ENCODE data around the gene PRPH.

Gene PRPH

DNA sequence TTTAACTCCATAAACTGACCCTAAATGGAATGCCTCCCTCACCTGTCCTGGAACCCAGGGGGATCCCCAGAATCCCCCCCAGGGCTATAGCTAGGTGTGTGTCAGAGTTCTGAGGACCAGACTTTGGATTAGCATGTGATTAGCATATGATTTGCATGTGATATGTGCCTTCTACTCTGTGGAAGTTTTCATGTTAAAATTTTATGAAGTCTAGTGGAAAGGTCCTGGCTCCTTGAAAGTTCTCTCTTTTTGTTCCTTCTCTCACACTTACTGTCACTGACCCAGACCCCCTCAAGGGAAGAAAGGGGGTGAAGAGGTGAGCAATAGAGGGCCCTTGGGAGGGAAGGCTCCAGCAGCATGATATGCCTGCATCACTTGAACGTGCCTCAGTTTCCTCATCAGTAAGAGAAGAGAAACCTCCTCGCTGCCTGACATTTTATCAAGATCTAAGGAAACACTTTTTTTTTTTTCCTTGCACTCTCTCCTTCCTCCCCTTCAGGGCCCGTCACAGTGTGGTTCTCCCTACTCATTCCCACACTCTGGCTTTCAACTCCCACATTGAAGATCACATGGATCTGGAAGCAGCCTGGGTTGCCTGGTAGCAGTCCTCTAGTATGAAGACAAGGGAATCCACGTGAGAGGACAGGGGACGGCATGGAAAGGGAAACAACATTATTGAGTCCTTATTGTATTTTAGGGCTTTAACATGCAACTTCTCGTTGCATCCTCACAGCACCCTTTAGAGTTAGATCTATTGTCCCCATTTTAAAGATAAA, 45.3 kb downstream of the PRPH start:
- DNase-seq (ENCODE audit: insufficient read length) (no peak), FAIRE-seq (no peak)
- TF ChIP-seq POLR2A (IDR thresholded peaks at IDR 0.05; ENCODE audit: low read depth, low read length): no peak
- TF ChIP-seq POLR2AphosphoS5 (IDR thresholded peaks at IDR 0.05; ENCODE audit: low read depth, low read length): no peak
- no peak for TF ChIP-seq TAF1 (IDR thresholded peaks at IDR 0.05; ENCODE audit: borderline replicate concordance, low read depth, low read length)

DNA sequence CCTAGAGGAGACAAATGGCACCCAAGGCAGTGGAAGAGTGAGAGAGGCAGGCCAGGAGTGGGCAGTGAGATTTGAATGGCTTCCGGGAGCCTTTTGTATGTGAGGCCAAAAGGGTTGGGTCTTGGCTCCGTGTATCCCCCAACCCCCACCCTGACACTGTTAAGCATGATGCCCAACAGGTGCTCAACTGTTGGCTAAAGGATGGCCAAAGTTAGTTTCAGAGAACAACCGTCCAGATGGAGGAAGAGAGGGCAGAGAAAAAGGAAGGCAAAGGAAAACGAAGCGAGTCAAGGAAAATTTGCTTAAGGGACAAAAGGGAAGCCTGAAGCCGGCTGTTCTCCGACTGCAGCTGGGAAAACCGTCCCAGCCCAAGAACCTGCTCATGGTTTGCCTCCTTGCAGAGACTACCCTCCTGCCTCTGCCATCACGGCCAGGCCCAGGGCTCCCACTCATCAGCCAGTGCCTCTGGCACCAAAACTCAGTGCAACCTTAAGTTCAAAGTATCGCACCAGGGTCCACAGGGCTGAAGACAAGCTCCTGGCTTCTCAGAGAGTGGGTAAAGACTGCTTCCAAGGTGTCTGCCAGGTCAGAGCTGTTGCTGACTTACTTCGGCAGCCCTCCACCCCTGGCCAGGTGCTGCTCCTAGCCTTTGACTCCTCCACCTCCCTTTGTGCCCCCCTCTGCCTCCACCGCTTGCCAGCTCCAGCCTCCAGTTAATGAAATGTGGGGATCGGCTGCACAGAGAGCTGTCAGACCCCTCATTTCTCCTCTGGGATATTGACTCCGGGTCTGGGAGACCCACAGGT, 46.2 kb downstream of the PRPH start:
- FAIRE-seq (no peak), DNase-seq (ENCODE audit: insufficient read length) (no peak)
- TF ChIP-seq TAF1 (IDR thresholded peaks at IDR 0.05; ENCODE audit: borderline replicate concordance, low read depth, low read length) (no peak), POLR2A (IDR thresholded peaks at IDR 0.05; ENCODE audit: low read depth, low read length) (no peak), POLR2AphosphoS5 (IDR thresholded peaks at IDR 0.05; ENCODE audit: low read depth, low read length) (no peak)

DNA sequence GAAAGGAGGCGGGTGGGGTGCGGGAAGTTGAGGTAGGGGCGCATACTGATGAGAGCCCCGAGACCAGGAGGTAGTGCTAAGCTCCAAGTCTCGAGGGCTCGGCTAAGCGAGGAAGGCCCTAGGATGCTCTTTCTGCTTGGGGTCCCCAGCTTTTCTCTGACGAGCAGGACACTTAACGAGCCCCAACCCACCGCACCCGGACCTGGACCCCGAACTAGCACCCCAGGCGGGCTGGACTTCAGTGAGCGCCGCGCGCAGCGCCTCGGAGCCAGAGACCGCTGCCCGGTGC, 46.8 kb downstream of the PRPH start:
- TF ChIP-seq TAF1 (IDR thresholded peaks at IDR 0.05; ENCODE audit: borderline replicate concordance, low read depth, low read length): no peak
- TF ChIP-seq POLR2A (IDR thresholded peaks at IDR 0.05; ENCODE audit: low read depth, low read length): no peak
- TF ChIP-seq POLR2AphosphoS5 (IDR thresholded peaks at IDR 0.05; ENCODE audit: low read depth, low read length): no peak
- no peak for FAIRE-seq
- DNase-seq (ENCODE audit: insufficient read length): no peak

DNA sequence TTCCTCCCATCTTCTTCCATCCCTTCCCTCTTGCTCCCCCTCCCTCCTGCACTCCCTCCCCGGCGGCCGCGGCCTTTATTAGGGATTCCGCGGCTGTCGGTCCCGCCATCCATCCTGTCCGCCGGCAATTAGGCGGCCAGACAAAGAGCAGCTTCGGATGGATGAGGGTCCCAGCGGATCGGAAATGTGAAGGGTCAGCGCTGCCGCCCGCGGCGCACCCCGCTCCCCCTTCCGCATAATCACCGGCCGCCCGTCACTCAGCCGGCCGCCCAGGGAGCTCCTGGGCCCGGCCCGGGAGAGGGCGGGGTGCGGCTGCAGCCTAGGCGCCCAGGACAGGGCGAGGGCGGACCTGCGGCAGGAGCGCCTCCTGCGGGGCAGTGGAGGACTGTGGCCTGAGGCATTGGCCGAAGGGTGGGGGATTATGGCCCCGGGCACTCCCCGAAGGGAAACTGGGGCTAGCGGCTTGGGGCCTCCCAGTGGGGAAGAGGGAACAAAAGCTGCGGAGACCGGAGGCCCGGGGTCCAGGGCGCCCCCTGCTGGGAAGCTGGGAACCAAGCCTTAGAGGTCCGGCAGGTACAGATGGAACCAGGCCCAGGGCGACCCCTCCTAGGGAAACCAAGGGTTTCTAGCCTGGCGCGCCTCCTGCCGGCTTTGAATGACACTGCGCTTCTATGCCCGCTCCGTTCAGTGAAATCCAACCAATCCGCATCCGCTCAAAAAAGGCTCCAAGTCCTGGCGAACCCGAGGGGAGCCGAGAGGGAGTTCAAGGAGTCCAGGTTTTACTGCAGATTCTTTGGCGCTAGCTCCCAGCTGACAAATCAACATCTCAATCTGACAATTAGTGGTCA, 47.3 kb downstream of the PRPH start:
- DNase-seq (ENCODE audit: insufficient read length) (peak; percentile 88), FAIRE-seq (peak; percentile 92)
- no peak for TF ChIP-seq TAF1 (IDR thresholded peaks at IDR 0.05; ENCODE audit: borderline replicate concordance, low read depth, low read length)
- no peak for TF ChIP-seq POLR2A (IDR thresholded peaks at IDR 0.05; ENCODE audit: low read depth, low read length)
- TF ChIP-seq POLR2AphosphoS5 (IDR thresholded peaks at IDR 0.05; ENCODE audit: low read depth, low read length): no peak

DNA sequence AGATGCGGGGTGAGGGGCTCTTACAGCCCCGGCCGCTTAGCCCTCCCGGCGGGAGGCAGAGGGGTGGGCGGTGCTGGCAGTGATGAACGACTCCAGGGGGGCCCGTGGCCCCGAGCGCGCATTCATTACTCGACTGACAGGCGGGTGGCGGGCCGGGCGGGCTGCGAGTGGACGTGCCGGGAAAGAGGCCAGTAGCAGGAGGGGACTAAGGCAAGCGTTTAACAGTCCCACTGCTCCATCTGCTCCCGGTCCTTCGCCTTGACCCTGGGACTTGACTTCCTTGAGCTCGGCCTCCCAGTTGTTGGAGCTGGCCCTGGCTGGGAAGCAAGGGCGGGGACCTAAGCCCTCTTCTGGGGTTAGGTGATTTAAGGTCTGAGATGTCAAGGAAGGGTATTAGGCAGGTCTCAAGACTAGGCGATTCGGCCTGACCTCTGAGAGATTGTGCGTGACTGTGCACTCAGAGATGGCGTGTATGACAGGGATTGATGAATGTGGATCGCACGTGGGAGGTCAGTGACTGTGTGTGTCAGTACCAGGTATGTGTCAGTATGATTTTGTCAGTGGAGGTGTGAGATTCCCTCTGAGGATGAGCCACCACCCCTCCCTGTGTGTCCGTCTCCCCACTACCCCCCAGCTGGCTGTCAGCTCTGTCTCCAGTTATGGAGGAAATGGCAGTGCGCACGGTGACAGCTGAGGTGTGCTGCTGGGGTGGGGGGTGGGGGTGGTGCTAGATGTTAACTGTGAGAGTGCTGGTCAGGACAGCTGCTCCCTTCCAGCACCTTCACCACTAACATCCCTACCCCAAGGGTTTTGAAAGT, 48.2 kb downstream of the PRPH start:
- FAIRE-seq (peak; percentile 93), DNase-seq (ENCODE audit: insufficient read length) (no peak)
- TF ChIP-seq POLR2AphosphoS5 (IDR thresholded peaks at IDR 0.05; ENCODE audit: low read depth, low read length): no peak
- no peak for TF ChIP-seq TAF1 (IDR thresholded peaks at IDR 0.05; ENCODE audit: borderline replicate concordance, low read depth, low read length)
- no peak for TF ChIP-seq POLR2A (IDR thresholded peaks at IDR 0.05; ENCODE audit: low read depth, low read length)

DNA sequence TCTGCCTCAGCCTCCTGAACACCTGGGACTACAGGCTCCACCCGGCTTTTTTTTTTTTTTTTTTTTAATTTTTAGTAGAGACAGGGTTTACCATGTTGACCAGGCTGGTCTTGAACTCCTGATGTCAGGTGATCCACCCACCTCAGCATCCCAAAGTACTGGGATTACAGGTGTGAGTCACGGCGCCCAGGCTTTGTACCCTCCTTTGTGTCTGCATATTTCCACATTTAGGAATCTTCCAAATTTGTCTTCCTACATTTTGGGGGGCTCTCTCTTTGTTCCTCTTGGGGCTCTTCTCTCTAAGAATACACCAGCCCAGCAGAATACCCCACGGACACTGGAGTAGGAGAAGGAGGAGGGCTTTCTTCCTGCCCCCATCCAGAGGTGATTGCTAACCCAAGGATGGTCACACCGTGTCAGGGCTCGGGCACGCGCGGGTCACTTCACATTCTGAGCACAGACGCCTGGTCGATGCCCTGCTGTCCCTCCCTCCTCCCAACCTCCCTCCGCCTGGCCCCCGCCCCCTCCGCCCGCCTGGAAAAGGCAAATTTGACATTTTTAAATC, 49.6 kb downstream of the PRPH start:
- no peak for FAIRE-seq
- no peak for TF ChIP-seq TAF1 (IDR thresholded peaks at IDR 0.05; ENCODE audit: borderline replicate concordance, low read depth, low read length)
- no peak for TF ChIP-seq POLR2A (IDR thresholded peaks at IDR 0.05; ENCODE audit: low read depth, low read length)
- TF ChIP-seq POLR2AphosphoS5 (IDR thresholded peaks at IDR 0.05; ENCODE audit: low read depth, low read length): no peak
- DNase-seq (ENCODE audit: insufficient read length): no peak

DNA sequence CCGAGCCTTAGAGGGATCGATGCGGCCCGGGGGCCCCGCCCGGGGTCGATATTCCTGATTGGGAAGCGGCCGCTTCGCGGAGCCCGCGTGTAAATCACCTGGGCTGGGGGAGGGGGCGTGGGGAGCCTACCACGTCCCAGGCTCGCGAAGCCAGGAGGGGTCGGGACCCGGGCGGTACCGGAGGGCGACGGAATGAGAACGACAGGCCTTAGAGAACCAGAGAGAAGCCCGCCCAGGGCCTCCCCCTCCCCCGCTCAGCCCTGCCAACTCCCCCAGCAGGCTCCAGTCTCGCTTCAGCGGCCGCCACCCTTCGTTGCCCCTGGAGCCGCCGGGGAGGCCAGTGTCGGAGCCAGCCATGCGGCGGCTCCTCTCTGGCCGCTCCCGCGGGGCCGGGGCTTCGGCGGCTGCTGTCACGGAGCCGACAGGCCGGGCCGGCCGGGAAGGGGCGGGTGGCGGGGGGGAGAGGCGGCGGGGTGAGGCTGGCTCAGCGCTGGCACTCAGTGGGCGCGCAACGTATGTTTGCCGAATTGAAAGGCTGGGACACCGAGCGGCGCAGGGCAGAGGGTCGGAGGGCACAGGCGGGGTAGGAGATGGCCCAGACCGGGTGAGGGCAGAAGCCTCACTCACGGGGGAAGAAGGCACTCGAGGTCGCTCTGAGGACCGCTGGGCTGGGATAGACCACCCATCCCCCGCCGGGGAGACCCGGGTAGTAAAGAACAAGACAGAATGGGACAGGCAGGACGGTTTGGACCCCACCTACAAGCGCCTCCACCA, 50.3 kb downstream of the PRPH start:
- FAIRE-seq: peak; percentile 36
- no peak for TF ChIP-seq POLR2A (IDR thresholded peaks at IDR 0.05; ENCODE audit: low read depth, low read length)
- no peak for DNase-seq (ENCODE audit: insufficient read length)

DNA sequence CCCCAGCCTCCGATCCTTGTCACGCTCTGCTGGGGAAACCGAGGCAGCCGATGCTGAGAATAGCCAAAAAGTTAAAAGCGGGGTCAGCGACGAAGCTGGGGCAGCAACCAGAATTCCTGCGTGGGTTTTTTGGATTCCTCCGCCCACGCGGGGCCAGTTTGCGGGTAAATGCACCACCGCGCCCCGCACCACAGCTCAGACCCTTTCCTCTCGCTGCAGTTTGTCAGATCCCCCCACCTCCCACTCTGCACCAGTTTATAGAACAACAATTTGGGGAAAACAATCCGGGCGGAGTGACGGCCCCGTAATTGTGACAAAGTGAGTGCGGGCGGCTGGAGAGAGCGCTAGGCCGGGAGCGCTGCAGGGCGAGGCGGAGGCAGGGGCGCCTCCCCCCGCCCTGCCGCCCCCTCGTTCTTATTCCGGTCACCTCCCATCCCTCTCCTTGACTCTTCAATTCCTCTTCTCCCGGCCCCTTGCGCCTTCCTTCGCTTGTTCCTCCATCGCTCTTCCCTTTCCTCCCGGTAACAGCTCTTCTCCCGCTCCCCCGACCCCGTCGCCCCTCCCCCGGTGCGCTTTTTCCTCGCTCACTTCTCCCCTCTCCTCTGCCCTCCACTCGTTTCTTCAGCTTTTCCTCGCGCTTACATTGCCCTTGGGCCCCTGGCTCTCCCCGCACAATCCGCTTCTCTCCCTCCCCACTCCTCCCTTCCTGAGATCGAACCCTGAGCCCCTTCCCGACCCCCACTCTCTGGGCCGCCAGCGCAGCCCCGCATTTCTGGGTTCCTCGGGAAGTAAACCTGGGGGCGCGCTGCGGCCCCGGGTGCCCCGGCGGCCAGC, 51.1 kb downstream of the PRPH start:
- DNase-seq (ENCODE audit: insufficient read length): no peak
- TF ChIP-seq POLR2A (IDR thresholded peaks at IDR 0.05; ENCODE audit: low read depth, low read length) (no peak), POLR2AphosphoS5 (IDR thresholded peaks at IDR 0.05; ENCODE audit: low read depth, low read length) (no peak), TAF1 (IDR thresholded peaks at IDR 0.05; ENCODE audit: borderline replicate concordance, low read depth, low read length) (no peak)
- no peak for FAIRE-seq

DNA sequence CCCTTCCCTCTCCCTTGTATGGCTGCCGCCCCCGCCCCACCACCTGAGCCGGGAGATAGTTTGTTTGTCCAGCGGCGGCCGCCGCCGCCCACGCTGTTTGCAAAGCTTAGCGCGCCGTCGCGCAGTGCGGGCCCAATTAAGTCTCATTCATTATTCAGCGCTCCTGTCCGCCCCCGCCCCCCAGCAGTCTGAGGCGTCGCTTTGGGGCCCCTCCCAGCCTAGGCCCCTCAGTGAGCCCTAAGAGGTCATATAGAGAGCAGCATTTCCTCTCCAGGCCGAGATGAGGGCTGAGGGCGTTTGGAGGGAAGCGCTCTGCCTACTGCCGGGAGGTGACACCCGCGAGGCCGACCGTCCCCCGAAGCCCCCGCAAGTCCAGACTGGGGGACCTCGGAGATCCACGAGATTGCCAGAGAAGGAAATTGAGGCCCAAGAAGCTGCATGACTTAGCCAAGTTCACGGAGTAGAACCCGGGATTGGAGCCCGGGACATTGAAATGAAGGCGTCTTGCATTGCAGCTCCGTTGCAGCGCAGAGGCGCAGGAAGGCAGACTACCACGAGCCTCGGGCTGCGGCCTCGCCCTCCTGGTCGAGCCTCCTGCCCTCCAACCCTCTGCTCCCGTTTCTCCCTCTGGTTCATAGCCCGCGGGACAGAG, 51.8 kb downstream of the PRPH start, which contains the start of gene DNAJC22:
TSS of gene DNAJC22 (plus strand) at position 230 of the 652 bp plus-strand sequence. CDS start 1,985 bp downstream, outside the sequence.
- peak; percentile 79 for FAIRE-seq
- no peak for DNase-seq (ENCODE audit: insufficient read length)
- TF ChIP-seq TAF1 (IDR thresholded peaks at IDR 0.05; ENCODE audit: borderline replicate concordance, low read depth, low read length): no peak
